GM12878 (cell line): ENCODE results near the gene EFNA3. TPM values are rescaled to one million over a fixed set of nuclear protein-coding genes. Genes with fewer than 3 reads are reported as not detected.

Experiments
- ATAC-seq: fragments of 200-7000 bp; cut with Tn5 transposase; 3 replicates; pipeline ENCODE4 v1.9.1; 2020; ENCODE audit warnings: mild to moderate bottlenecking, moderate library complexity
- BruUV-seq: library from RNA; stranded (reverse); fragments of 400-500 nt; replicated peaks from 2 replicates; lab custom pipeline; 2021; lab: Mats Ljungman, UMichigan
- CTCF ChIA-PET: fragments of 300-600 bp; sonication (Branson Sonifier 250); formaldehyde crosslinking; extraction: SDS; loops from one replicate; lab custom pipeline; 2021; ENCODE audit warnings: inconsistent platforms; lab: Yijun Ruan, JAX
- POLR2A ChIA-PET: fragments of 350-600 bp; formaldehyde crosslinking; extraction: SDS; loops from one replicate; lab custom pipeline; 2021; ENCODE audit warnings: inconsistent platforms; lab: Charles Lee
- RAD21 ChIA-PET: fragments of 300-600 bp; sonication (Branson Sonifier 250); formaldehyde crosslinking; loops from one replicate; lab custom pipeline; 2023; ENCODE audit warnings: antibody characterized with exemption; ENCODE audit not compliant: unreplicated experiment; lab: Charles Lee
- SMC1A ChIA-PET: fragments of 300-600 bp; sonication (Branson Sonifier 250); formaldehyde crosslinking; loops from one replicate; lab custom pipeline; 2023; ENCODE audit not compliant: unreplicated experiment, uncharacterized antibody; lab: Charles Lee
- DNase-seq: peaks from one replicate; pipeline ENCODE4 v3.0.0-alpha.2; 2011; ENCODE audit warnings: low read depth, low spot score
- FAIRE-seq: peaks from 3 replicates; lab custom pipeline; 2011; peaks lifted over from hg19 to GRCh38; lab: Jason Lieb, UNC
- H2AFZ ChIP-seq: 2 replicates; pipeline ENCODE4 v1.6.0; 2011; ENCODE audit warnings: low read depth, low read length, control low read depth; ENCODE audit not compliant: control insufficient read depth
- H3K27ac ChIP-seq: 2 replicates; pipeline ENCODE4 v1.5.1; 2011; ENCODE audit warnings: control low read depth; ENCODE audit not compliant: control insufficient read depth, insufficient read depth
- H3K27me3 ChIP-seq, 2 experiments: replicated peaks in 1 of 2; 2 replicates each; pipeline versions ENCODE4 v1.6.0 to v1.6.1; 2011; ENCODE audit warnings: low read length in 1 of 2; ENCODE audit not compliant: control insufficient read depth in 2 of 2, insufficient read depth in 2 of 2
- H3K36me3 ChIP-seq, 2 experiments: 2 replicates each; pipeline ENCODE4 v1.5.1; 2011; ENCODE audit warnings: low read length in 1 of 2; ENCODE audit not compliant: control insufficient read depth in 2 of 2, insufficient read depth in 2 of 2
- H3K4me1 ChIP-seq: 2 replicates; pipeline ENCODE4 v1.6.1; 2011; ENCODE audit warnings: mild to moderate bottlenecking, low read length, moderate library complexity, mixed read lengths; ENCODE audit not compliant: control insufficient read depth, insufficient read depth
- H3K4me2 ChIP-seq: 2 replicates; pipeline ENCODE4 v1.6.0; 2011; ENCODE audit warnings: control low read depth; ENCODE audit not compliant: control insufficient read depth, insufficient read depth
- H3K4me3 ChIP-seq: fragments of 200-600 bp; sonication (generic); 2 replicates; pipeline ENCODE4 v1.5.1; 2016
- H3K79me2 ChIP-seq: 2 replicates; pipeline ENCODE4 v1.6.0; 2011; ENCODE audit warnings: low read length; ENCODE audit not compliant: control insufficient read depth, insufficient read depth
- H3K9ac ChIP-seq: 2 replicates; pipeline ENCODE4 v1.8.0; 2011; ENCODE audit warnings: low read length, control low read depth, mixed read lengths; ENCODE audit not compliant: control insufficient read depth, insufficient read depth
- H3K9me3 ChIP-seq: replicated peaks from 3 replicates; pipeline ENCODE4 v1.5.1; 2011; ENCODE audit warnings: mild to moderate bottlenecking, low read length; ENCODE audit not compliant: control insufficient read depth, insufficient read depth
- H4K20me1 ChIP-seq: 2 replicates; pipeline ENCODE4 v1.6.0; 2011; ENCODE audit not compliant: control insufficient read depth, insufficient read depth
- EGR1 ChIP-seq, 2 experiments: IDR thresholded peaks; 1 replicate in 1 of 2; 2 replicates in 1 of 2; pipeline ENCODE4 v1.6.1; 2011 to 2012; ENCODE audit warnings: low read depth in 2 of 2, low read length in 2 of 2, borderline replicate concordance in 1 of 2, mild to moderate bottlenecking in 1 of 2, moderate library complexity in 1 of 2
- EZH2 ChIP-seq: IDR thresholded peaks from 2 replicates; pipeline ENCODE4 v1.6.1; 2012; ENCODE audit warnings: low read depth, mild to moderate bottlenecking, control low read depth, inconsistent platforms, low read length, borderline replicate concordance; ENCODE audit not compliant: control insufficient read depth
- GABPA ChIP-seq: IDR thresholded peaks from 2 replicates; pipeline ENCODE4 v1.6.1; 2014; ENCODE audit warnings: antibody characterized with exemption, low read depth, mild to moderate bottlenecking, inconsistent platforms
- IRF4 ChIP-seq: IDR thresholded peaks from 2 replicates; pipeline ENCODE4 v1.6.1; 2011; ENCODE audit warnings: low read depth, low read length
- NFYA ChIP-seq: IDR thresholded peaks from 2 replicates; pipeline ENCODE4 v1.6.1; 2011; ENCODE audit warnings: low read depth, mild to moderate bottlenecking, low read length, improper control_type of control experiment, borderline replicate concordance
- SIN3A ChIP-seq: IDR thresholded peaks from 2 replicates; pipeline ENCODE4 v1.6.1; 2012; ENCODE audit warnings: low read depth, low read length, improper control_type of control experiment
- SUPT20H ChIP-seq: IDR thresholded peaks from 2 replicates; pipeline ENCODE4 v1.6.1; 2011; ENCODE audit warnings: low read depth, mild to moderate bottlenecking, low read length, moderate library complexity, borderline replicate concordance; ENCODE audit not compliant: control insufficient read depth
- TAF1 ChIP-seq: IDR thresholded peaks from 2 replicates; pipeline ENCODE4 v1.6.1; 2011; ENCODE audit warnings: mild to moderate bottlenecking, low read depth, low read length, borderline replicate concordance
- WGBS: methylation state at CpG from one replicate; pipeline ENCODE4 v1.1.6; 2016; ENCODE audit warnings: low lambda C conversion rate; ENCODE audit not compliant: insufficient replicate concordance, insufficient coverage; ENCODE audit errors: missing lambda C conversion rate; 5-methylcytosine and 5-hydroxymethylcytosine counted together
- in situ Hi-C: fragments of 300-500 bp; cut with MboI; formaldehyde crosslinking; loops from 9 replicates; pipeline ENCODE4 v1.14.3; 2018; ENCODE audit warnings: mixed read lengths
- intact Hi-C: fragments of 100-400 bp; cut with micrococcal nuclease; formaldehyde crosslinking; loops from one replicate; pipeline ENCODE4 v1.14.2; 2022; ENCODE audit not compliant: unreplicated experiment
- polyA plus RNA-seq, 11 experiments: library from polyadenylated mRNA; depleted of rRNA in 4 of 11; unstranded in 6 of 11; stranded (reverse) in 5 of 11; fragments of >200 nt; fragmentation: Nextera tagmentation in 4 of 11; fragmentation: Illumina TruSeq in 1 of 11; extraction: Ambion mirVana in 4 of 11; extraction: Trizol in 1 of 11; gene quantifications; 1 replicate in 1 of 11; 2 replicates in 10 of 11; pipeline versions ENCODE4 v1.2.1 to v1.2.3, GENCODE V29; 2011 to 2016; ENCODE audit warnings: inconsistent platforms in 2 of 11, missing spikeins in 2 of 11, low read depth in 1 of 11
- total RNA-seq, 4 experiments: library from RNA; depleted of rRNA in 3 of 4; stranded (reverse); fragments of >200 nt in 3 of 4; fragmentation: Illumina TruSeq in 1 of 4; extraction: Trizol in 1 of 4; gene quantifications; 2 replicates each; pipeline versions ENCODE4 v1.2.1 to v1.2.3, GENCODE V29; 2013 to 2021
- TF ChIP-seq, protein P1 (sequence below): IDR thresholded peaks from 2 replicates; pipeline ENCODE4 v1.6.1; 2012; ENCODE audit warnings: low read length, inconsistent platforms
- TF ChIP-seq, protein P2 (sequence below): fragments of 450-650 bp; conservative IDR thresholded peaks from 2 replicates; pipeline ENCODE4 v1.6.1; 2017; ENCODE audit warnings: mild to moderate bottlenecking, moderate library complexity
- TF ChIP-seq, protein P3 (sequence below): IDR thresholded peaks from 2 replicates; pipeline ENCODE4 v1.6.1; 2012; ENCODE audit warnings: mild to moderate bottlenecking, low read depth, low read length

EFNA3 gene
- total and polyA plus RNA-seq, 10 of the 15 experiments (the other 5 are each of a cell fraction or from before 2014, with no cell fraction given): 0.08 to 5.4 (median 1.1) TPM

DNA sequence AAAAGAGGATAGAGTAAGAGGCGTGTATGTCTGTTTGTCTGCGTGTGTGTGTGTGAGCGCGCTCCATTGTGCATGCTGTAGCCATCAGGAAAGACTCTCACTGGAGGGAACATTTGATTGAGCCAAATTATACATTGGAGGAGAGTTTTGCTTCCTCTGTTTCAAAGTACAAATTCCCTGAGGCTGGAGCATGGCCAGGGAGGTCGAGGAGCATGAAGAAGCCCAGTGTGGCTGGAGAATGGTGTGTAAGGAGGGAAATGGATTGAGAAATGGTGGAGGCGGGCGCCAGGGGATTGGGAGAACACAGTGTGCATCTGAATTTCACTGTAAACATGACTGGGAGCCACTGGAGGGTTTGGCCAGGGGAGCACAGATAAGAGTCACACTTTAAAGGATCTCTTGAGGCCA is 27.0 kb downstream of the EFNA3 start:
- no TSS peak for BruUV-seq
- H3K79me2 ChIP-seq: no peaks in the 10 kb centered on the region
- H3K4me2 ChIP-seq: no peak overlapping the region
- H3K27me3 ChIP-seq: no peaks in the 10 kb centered on the region
- SMC1A ChIA-PET: interaction anchor here (2.1 kb wide), 1 partner anchor 12 kb away, joined by 5 read pairs; no protein-coding TSS in a partner anchor
- no peak overlapping the region for H3K27ac ChIP-seq
- no peak for FAIRE-seq
- DNase-seq: no peak
- no peaks in the 10 kb centered on the region for H3K4me1 ChIP-seq
- H3K36me3 ChIP-seq: no peaks in the 10 kb centered on the region
- WGBS: 27% methylated on average over 7 of the region's 7 CpGs
- H3K4me3 ChIP-seq: no peak overlapping the region
- intact Hi-C loops: no loop called here
- no peaks in the 10 kb centered on the region for H4K20me1 ChIP-seq
- in situ Hi-C loops: no loop called here
- H2AFZ ChIP-seq: no peak overlapping the region
- POLR2A ChIA-PET: no interaction called here
- no peak for ATAC-seq
- TF ChIP-seq EZH2 (no peak), SUPT20H (no peak), EGR1 (IDR thresholded peaks at IDR 0.05; ENCODE audit: borderline replicate concordance in 1 of 2, low read depth in 2 of 2, low read length in 2 of 2) (no peak), SIN3A (no peak), GABPA (no peak), IRF4 (no peak), TAF1 (no peak), NFYA (no peak)
- TF ChIP-seq, protein P1, sequence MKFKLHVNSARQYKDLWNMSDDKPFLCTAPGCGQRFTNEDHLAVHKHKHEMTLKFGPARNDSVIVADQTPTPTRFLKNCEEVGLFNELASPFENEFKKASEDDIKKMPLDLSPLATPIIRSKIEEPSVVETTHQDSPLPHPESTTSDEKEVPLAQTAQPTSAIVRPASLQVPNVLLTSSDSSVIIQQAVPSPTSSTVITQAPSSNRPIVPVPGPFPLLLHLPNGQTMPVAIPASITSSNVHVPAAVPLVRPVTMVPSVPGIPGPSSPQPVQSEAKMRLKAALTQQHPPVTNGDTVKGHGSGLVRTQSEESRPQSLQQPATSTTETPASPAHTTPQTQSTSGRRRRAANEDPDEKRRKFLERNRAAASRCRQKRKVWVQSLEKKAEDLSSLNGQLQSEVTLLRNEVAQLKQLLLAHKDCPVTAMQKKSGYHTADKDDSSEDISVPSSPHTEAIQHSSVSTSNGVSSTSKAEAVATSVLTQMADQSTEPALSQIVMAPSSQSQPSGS: no peak
- TF ChIP-seq, protein P2, sequence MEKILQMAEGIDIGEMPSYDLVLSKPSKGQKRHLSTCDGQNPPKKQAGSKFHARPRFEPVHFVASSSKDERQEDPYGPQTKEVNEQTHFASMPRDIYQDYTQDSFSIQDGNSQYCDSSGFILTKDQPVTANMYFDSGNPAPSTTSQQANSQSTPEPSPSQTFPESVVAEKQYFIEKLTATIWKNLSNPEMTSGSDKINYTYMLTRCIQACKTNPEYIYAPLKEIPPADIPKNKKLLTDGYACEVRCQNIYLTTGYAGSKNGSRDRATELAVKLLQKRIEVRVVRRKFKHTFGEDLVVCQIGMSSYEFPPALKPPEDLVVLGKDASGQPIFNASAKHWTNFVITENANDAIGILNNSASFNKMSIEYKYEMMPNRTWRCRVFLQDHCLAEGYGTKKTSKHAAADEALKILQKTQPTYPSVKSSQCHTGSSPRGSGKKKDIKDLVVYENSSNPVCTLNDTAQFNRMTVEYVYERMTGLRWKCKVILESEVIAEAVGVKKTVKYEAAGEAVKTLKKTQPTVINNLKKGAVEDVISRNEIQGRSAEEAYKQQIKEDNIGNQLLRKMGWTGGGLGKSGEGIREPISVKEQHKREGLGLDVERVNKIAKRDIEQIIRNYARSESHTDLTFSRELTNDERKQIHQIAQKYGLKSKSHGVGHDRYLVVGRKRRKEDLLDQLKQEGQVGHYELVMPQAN: no peak
- TF ChIP-seq, protein P3, sequence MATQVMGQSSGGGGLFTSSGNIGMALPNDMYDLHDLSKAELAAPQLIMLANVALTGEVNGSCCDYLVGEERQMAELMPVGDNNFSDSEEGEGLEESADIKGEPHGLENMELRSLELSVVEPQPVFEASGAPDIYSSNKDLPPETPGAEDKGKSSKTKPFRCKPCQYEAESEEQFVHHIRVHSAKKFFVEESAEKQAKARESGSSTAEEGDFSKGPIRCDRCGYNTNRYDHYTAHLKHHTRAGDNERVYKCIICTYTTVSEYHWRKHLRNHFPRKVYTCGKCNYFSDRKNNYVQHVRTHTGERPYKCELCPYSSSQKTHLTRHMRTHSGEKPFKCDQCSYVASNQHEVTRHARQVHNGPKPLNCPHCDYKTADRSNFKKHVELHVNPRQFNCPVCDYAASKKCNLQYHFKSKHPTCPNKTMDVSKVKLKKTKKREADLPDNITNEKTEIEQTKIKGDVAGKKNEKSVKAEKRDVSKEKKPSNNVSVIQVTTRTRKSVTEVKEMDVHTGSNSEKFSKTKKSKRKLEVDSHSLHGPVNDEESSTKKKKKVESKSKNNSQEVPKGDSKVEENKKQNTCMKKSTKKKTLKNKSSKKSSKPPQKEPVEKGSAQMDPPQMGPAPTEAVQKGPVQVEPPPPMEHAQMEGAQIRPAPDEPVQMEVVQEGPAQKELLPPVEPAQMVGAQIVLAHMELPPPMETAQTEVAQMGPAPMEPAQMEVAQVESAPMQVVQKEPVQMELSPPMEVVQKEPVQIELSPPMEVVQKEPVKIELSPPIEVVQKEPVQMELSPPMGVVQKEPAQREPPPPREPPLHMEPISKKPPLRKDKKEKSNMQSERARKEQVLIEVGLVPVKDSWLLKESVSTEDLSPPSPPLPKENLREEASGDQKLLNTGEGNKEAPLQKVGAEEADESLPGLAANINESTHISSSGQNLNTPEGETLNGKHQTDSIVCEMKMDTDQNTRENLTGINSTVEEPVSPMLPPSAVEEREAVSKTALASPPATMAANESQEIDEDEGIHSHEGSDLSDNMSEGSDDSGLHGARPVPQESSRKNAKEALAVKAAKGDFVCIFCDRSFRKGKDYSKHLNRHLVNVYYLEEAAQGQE: no peak
- CTCF ChIA-PET: interaction anchor here (1.6 kb wide), 1 partner anchor 10 kb away, joined by 5 read pairs; no protein-coding TSS in a partner anchor
- no peak overlapping the region for H3K9ac ChIP-seq
- H3K9me3 ChIP-seq: no peaks in the 10 kb centered on the region
- RAD21 ChIA-PET: no interaction called here
